Left lung (tissue), 10 donors: ENCODE data around the gene PNMT. TPM values are rescaled to one million over a fixed set of nuclear protein-coding genes. Genes with fewer than 3 reads are reported as not detected.

ENCODE experiments used
- ATAC-seq: fragments of 200-7000 bp; cut with Tn5 transposase; one replicate; pipeline ENCODE4 v1.9.1; 2020; ENCODE audit warnings: moderate library complexity
- DNase-seq, 4 donors: peaks; one replicate each; pipeline ENCODE4 v3.0.0-alpha.2; 2013 to 2020
- H3K27ac ChIP-seq, 2 donors: fragments of 200-600 bp; sonication (generic) in 1 of 2; one replicate each; pipeline versions ENCODE4 v1.5.0 to v1.8.0; 2020 to 2021
- H3K27me3 ChIP-seq, 2 donors: fragments of 200-600 bp; sonication (generic) in 1 of 2; one replicate each; pipeline versions ENCODE4 v1.5.0 to v1.8.0; 2020 to 2021
- H3K36me3 ChIP-seq, 2 donors: fragments of 200-600 bp; sonication (generic) in 1 of 2; one replicate each; pipeline versions ENCODE4 v1.5.0 to v1.8.0; 2020 to 2021
- H3K4me1 ChIP-seq, 2 donors: fragments of 200-600 bp; one replicate each; pipeline ENCODE4 v1.8.0; 2021
- H3K4me3 ChIP-seq, 2 donors: fragments of 200-600 bp; sonication (generic) in 1 of 2; one replicate each; pipeline versions ENCODE4 v1.5.0 to v1.8.0; 2020 to 2021; ENCODE audit warnings: mild to moderate bottlenecking in 1 of 2
- H3K9me3 ChIP-seq, 2 donors: fragments of 200-600 bp; sonication (generic) in 1 of 2; one replicate each; pipeline versions ENCODE4 v1.5.0 to v1.8.0; 2020 to 2021
- CTCF ChIP-seq, 2 donors: fragments of 200-600 bp; sonication (generic) in 1 of 2; IDR thresholded peaks; one replicate each; pipeline versions ENCODE4 v1.5.0 to v1.8.0; 2021; ENCODE audit warnings: antibody characterized with exemption in 2 of 2
- intact Hi-C, 2 donors: fragments of 100-400 bp; cut with DNase I; formaldehyde crosslinking; loops; one replicate each; pipeline versions ENCODE4 v1.11.2 to v1.14.2; 2022
- polyA plus RNA-seq, 6 donors: library from polyadenylated mRNA; unstranded; fragments of 120-200 nt; gene quantifications; one replicate each; pipeline ENCODE4 v1.2.1, GENCODE V29; 2013; ENCODE audit not compliant: insufficient read length in 6 of 6
- total RNA-seq, 2 donors: library from RNA; stranded (reverse); fragmentation: NEBNext Ultra II Directional; extraction: Animal tissue kit (Norgen Biotek cat#: 25700); gene quantifications; one replicate each; pipeline ENCODE4 v1.2.1, GENCODE V29; 2021
- donor health status: DM: no; HTN: yes; CAD: no.
- donor health status: DM: no; HTN: no; CAD: no.

The PNMT gene
- total and polyA plus RNA-seq, 8 donors = 0.38 to 2.4 (median 1.7) TPM

DNA sequence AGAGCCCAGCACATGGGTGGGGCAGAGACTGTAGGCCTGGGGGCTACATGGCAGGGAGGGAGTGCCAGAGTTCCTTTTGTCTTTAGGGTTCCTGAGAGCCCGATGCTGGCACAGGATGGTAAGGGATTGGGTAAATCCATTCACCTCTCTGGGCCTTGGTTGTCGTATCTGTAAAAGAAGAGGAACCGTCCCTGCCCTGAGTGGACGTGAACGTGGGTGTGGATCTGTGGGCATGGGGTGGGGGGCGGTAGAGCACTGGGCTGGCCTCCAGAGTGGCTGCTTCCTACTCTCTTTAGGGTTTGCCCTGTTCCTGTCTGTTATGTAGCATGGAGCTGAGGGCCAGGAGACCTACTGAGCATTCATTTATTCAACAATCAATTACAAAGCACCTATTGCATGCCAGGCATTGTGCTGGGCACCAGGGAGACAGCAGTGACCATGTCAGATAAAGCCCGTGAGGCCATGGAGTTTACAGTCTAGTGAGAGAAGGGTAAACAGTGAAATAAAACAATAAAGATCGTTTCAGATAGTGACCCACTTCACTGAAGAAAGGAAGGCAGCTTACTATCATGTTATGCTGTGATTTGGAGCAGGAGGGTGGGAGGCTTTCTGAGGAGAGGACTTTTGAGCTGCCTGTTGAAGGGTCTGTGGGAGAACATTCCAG, 16.2 kb upstream of the PNMT start:
- DNase-seq (no peak), ATAC-seq (no peak)
- H3K27me3 ChIP-seq = no peaks in the 10 kb centered on the region
- intact Hi-C loops = no loop called here
- H3K4me1 ChIP-seq = peaks cover 0 to 53% of the 10 kb centered on the region in 2 donors
- H3K27ac ChIP-seq = peak overlapping the region in 1 of 2 donors; percentile 57
- H3K9me3 ChIP-seq = no peaks in the 10 kb centered on the region
- H3K4me3 ChIP-seq = no peak overlapping the region
- no peak for TF ChIP-seq CTCF (IDR thresholded peaks at IDR 0.05)
- H3K36me3 ChIP-seq = peaks cover 0 to 19% of the 10 kb centered on the region in 2 donors

GRCh38 chr17:39652587-39653315, 15.5 kb upstream of the PNMT start:
- Histone ChIP-seq H3K4me3 (no peak overlapping the region), H3K36me3 (peaks cover 0 to 26% of the 10 kb centered on the region in 2 donors), H3K27ac (peak overlapping the region in 1 of 2 donors; percentile 57), H3K27me3 (no peaks in the 10 kb centered on the region), H3K4me1 (peaks cover 0 to 60% of the 10 kb centered on the region in 2 donors), H3K9me3 (no peaks in the 10 kb centered on the region)
- TF ChIP-seq CTCF (IDR thresholded peaks at IDR 0.05) = no peak
- DNase-seq (no peak), ATAC-seq (no peak)
- intact Hi-C loops = no loop called here

DNA sequence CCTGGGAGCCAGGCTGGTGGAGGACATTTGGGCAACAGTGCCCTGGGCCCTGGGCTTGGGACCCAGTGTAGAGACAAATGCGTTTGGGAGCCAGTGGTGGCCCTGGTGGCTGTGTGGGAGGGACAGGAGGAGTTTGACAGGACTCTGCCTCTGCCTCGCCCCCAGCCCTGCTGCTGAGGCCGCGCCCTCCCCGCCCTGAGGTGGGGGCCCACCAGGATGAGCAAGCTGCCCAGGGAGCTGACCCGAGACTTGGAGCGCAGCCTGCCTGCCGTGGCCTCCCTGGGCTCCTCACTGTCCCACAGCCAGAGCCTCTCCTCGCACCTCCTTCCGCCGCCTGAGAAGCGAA, 15.0 kb upstream of the PNMT start:
- no peak for TF ChIP-seq CTCF (IDR thresholded peaks at IDR 0.05)
- DNase-seq (no peak), ATAC-seq (no peak)
- H3K27ac ChIP-seq = peak overlapping the region in 1 of 2 donors; percentile 57
- peaks cover 0 to 59% of the 10 kb centered on the region in 2 donors for H3K4me1 ChIP-seq
- no peak overlapping the region for H3K4me3 ChIP-seq
- intact Hi-C loops = no loop called here
- no peaks in the 10 kb centered on the region for H3K27me3 ChIP-seq
- peaks cover 0 to 31% of the 10 kb centered on the region in 2 donors for H3K36me3 ChIP-seq
- no peaks in the 10 kb centered on the region for H3K9me3 ChIP-seq

DNA sequence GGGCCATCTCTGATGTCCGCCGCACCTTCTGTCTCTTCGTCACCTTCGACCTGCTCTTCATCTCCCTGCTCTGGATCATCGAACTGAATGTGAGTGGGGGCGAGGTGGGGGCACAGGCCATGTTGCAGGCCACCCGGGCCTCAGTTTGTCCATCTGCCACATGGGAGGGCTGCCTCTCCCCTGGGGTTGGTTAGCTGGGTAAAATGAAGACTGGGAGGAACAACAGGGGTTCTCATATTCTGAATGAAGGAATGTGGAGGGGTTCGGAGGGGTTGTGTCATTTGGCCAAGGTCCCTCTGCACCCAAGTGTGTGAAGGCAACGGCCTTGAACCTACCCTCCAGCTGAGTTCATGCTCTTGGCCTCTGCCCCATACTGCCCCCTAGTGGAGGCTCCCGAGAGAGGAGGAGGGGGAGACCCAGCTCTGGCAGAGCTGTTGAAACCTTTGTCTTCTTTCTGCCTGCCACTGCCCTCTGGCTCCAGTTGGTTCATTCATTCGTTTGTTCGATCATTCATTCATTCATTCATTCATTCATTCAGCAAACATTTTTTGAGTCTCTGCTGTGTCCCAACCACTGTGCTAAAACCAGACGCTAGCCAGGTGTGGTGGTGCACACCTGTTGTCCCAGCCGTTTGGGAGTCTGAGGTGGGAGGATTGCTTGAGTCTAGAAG, 14.5 kb upstream of the PNMT start:
- TF ChIP-seq CTCF (IDR thresholded peaks at IDR 0.05) = peak; percentile 69 to 86
- intact Hi-C loops = no loop called here
- no peaks in the 10 kb centered on the region for H3K27me3 ChIP-seq
- DNase-seq = no peak
- no peak overlapping the region for H3K27ac ChIP-seq
- H3K4me1 ChIP-seq = peaks cover 0 to 60% of the 10 kb centered on the region in 2 donors
- no peaks in the 10 kb centered on the region for H3K9me3 ChIP-seq
- peaks cover 0 to 36% of the 10 kb centered on the region in 2 donors for H3K36me3 ChIP-seq
- peak; percentile 82 for ATAC-seq
- no peak overlapping the region for H3K4me3 ChIP-seq

- Histone ChIP-seq H3K27me3 (no peaks in the 10 kb centered on the region), H3K4me3 (no peak overlapping the region), H3K4me1 (peaks cover 4 to 73% of the 10 kb centered on the region in 2 donors), H3K9me3 (no peaks in the 10 kb centered on the region), H3K36me3 (peaks cover 0 to 49% of the 10 kb centered on the region in 2 donors), H3K27ac (no peak overlapping the region)
- intact Hi-C loops = no loop called here
- no peak for TF ChIP-seq CTCF (IDR thresholded peaks at IDR 0.05)
- DNase-seq (no peak), ATAC-seq (no peak)
Measured at GRCh38 chr17:39655105-39655504, 13.1 kb upstream of the PNMT start.
